ENCODE data around the gene SRPX2.
A peak's percentile ranks its signal among the peaks of the same experiment; 100 is the strongest.

Gene SRPX2
- total RNA-seq: 0 to 0.18 (median 0) reads per million in 9 experiments

GRCh38 chrX:100643956-100644860 is at the start of gene SRPX2:
SRPX2 (plus strand) TSS chrX:100644199; CDS start chrX:100646323, 2,124 bp downstream.
- Mint-ChIP-seq H3K36me3 (ENCODE audit: insufficient read depth) (no peaks in the 10 kb centered on the region), H3K27ac (no peak within 1 kb of the TSS), H3K9me3 (no peaks in the 10 kb centered on the region), H3K4me3 (no peak within 1 kb of the TSS), H3K4me1 (ENCODE audit: low read depth in 2 of 2) (no peaks in the 10 kb centered on the region), H3K27me3 (peaks cover 21 to 30% of the 10 kb centered on the region in 2 donors)
- ATAC-seq (replicated peaks): no peak
- DNase-seq: no peak

DNA sequence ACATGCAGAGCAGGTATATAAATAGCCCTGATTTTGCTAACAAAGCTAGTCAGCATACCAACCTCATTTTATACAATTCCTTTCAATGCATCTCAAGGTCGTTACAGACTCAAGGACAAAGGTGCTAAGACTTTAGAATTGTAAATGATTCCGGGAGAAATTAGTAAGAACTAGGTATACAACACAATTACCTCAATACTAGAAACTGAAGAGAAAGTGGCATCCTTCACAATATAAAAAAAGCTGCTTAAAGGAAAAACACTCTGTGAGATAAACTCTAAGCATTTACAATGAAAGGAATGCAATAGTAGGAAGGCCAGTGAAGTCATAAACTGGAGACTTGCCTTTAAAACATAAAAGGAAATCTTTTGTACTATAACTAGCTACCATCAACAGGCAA is 47.4 kb upstream of the SRPX2 start:
- Mint-ChIP-seq H3K27me3 (peaks cover 0 to 9% of the 10 kb centered on the region in 2 donors), H3K9me3 (no peaks in the 10 kb centered on the region), H3K4me1 (ENCODE audit: low read depth in 2 of 2) (no peaks in the 10 kb centered on the region), H3K36me3 (ENCODE audit: insufficient read depth) (no peaks in the 10 kb centered on the region), H3K4me3 (no peak overlapping the region), H3K27ac (no peak overlapping the region)
- DNase-seq (no peak), ATAC-seq (replicated peaks) (no peak)

DNA sequence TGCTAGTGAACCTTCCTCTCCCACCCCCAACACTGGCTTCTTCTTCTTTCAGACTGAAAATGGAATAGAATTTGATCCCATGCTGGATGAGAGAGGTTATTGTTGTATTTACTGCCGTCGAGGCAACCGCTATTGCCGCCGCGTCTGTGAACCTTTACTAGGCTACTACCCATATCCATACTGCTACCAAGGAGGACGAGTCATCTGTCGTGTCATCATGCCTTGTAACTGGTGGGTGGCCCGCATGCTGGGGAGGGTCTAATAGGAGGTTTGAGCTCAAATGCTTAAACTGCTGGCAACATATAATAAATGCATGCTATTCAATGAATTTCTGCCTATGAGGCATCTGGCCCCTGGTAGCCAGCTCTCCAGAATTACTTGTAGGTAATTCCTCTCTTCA is 44.5 kb upstream of the SRPX2 start:
- no peak for ATAC-seq (replicated peaks)
- Mint-ChIP-seq H3K27ac (no peak overlapping the region), H3K4me1 (ENCODE audit: low read depth in 2 of 2) (no peaks in the 10 kb centered on the region), H3K9me3 (no peaks in the 10 kb centered on the region), H3K4me3 (no peak overlapping the region), H3K36me3 (ENCODE audit: insufficient read depth) (no peaks in the 10 kb centered on the region), H3K27me3 (peaks cover 5 to 9% of the 10 kb centered on the region in 2 donors)
- DNase-seq: no peak

DNA sequence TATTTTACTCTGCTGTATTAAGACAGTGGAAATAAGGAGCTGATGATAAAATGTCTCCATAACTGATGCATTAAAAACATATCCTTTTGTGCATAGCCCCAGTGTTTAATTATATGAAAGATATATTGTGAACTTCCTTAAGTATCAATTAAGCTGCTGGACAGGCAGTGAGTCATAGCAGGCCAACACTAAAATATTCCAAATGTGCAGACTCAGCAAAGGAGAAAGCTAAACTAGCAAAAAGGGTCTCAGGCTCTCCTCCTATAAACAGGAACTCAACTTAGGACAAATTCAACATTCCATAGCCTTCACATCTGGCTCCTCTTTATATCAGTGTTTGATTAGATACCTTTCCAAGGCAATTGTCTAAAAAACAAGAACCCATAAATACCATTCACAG is 43.7 kb upstream of the SRPX2 start:
- DNase-seq: no peak
- H3K4me1 Mint-ChIP-seq (ENCODE audit: low read depth in 2 of 2): no peaks in the 10 kb centered on the region

GRCh38 chrX:100600758-100601157 is 43.2 kb upstream of the SRPX2 start:
- Mint-ChIP-seq H3K4me1 (ENCODE audit: low read depth in 2 of 2) (no peaks in the 10 kb centered on the region), H3K27ac (no peak overlapping the region), H3K4me3 (no peak overlapping the region), H3K36me3 (ENCODE audit: insufficient read depth) (no peaks in the 10 kb centered on the region), H3K9me3 (no peaks in the 10 kb centered on the region), H3K27me3 (peaks cover under 1 to 6% of the 10 kb centered on the region in 2 donors)
- no peak for DNase-seq
- no peak for ATAC-seq (replicated peaks)

More for the DNA sequence above, 43.7 kb upstream of the SRPX2 start:
- Mint-ChIP-seq H3K4me3 (no peak overlapping the region), H3K27me3 (peaks cover 5 to 6% of the 10 kb centered on the region in 2 donors), H3K27ac (no peak overlapping the region), H3K9me3 (no peaks in the 10 kb centered on the region), H3K36me3 (ENCODE audit: insufficient read depth) (no peaks in the 10 kb centered on the region)
- ATAC-seq (replicated peaks): no peak

- Mint-ChIP-seq H3K9me3 (no peaks in the 10 kb centered on the region), H3K27me3 (peaks cover 0 to 6% of the 10 kb centered on the region in 2 donors), H3K4me1 (ENCODE audit: low read depth in 2 of 2) (no peaks in the 10 kb centered on the region), H3K27ac (no peak overlapping the region), H3K36me3 (ENCODE audit: insufficient read depth) (no peaks in the 10 kb centered on the region), H3K4me3 (no peak overlapping the region)
- ATAC-seq (replicated peaks): no peak
- DNase-seq: no peak
Measured at GRCh38 chrX:100606753-100607152, 37.2 kb upstream of the SRPX2 start.

GRCh38 chrX:100609591-100609990 is 34.4 kb upstream of the SRPX2 start:
- Mint-ChIP-seq H3K9me3 (no peaks in the 10 kb centered on the region), H3K27me3 (peaks cover 0 to 10% of the 10 kb centered on the region in 2 donors)
- DNase-seq: no peak

GRCh38 chrX:100611951-100612350 is 32.0 kb upstream of the SRPX2 start:
- H3K9me3 Mint-ChIP-seq: no peaks in the 10 kb centered on the region
- no peaks in the 10 kb centered on the region for H3K4me1 Mint-ChIP-seq (ENCODE audit: low read depth in 2 of 2)
- ATAC-seq (replicated peaks) (no peak), DNase-seq (no peak)
- H3K27me3 Mint-ChIP-seq: peaks cover 0 to 10% of the 10 kb centered on the region in 2 donors
- H3K4me3 Mint-ChIP-seq: no peak overlapping the region
- no peaks in the 10 kb centered on the region for H3K36me3 Mint-ChIP-seq (ENCODE audit: insufficient read depth)
- no peak overlapping the region for H3K27ac Mint-ChIP-seq

More at GRCh38 chrX:100609591-100609990, 34.4 kb upstream of the SRPX2 start:
- H3K4me1 Mint-ChIP-seq (ENCODE audit: low read depth in 2 of 2): no peaks in the 10 kb centered on the region
- no peak for ATAC-seq (replicated peaks)
- H3K27ac Mint-ChIP-seq: no peak overlapping the region
- no peak overlapping the region for H3K4me3 Mint-ChIP-seq
- no peaks in the 10 kb centered on the region for H3K36me3 Mint-ChIP-seq (ENCODE audit: insufficient read depth)

DNA sequence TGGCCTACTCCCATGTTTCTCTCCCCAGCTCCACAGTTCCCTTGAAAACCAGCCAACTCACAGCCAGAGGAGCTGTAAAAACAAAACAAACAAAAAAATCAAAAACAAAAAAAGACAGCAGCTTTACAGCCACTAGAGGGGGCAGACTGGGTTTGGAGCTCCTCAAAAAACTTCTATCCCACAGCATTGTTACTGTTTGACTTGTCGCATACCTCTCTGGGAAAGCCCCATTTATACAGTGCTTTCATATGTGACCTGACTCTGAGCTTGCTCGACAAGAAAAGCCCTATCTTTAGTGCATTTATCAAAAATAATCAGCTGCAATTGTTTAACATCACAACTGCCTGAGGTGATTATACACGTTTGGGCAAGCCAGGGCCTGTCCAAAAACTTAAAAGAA is 29.0 kb upstream of the SRPX2 start:
- Mint-ChIP-seq H3K4me1 (ENCODE audit: low read depth in 2 of 2) (no peaks in the 10 kb centered on the region), H3K4me3 (no peak overlapping the region), H3K36me3 (ENCODE audit: insufficient read depth) (no peaks in the 10 kb centered on the region), H3K27me3 (peaks cover 0 to 10% of the 10 kb centered on the region in 2 donors), H3K27ac (no peak overlapping the region), H3K9me3 (no peaks in the 10 kb centered on the region)
- DNase-seq (no peak), ATAC-seq (replicated peaks) (peak; percentile 44)

GRCh38 chrX:100623001-100623400 is 21.0 kb upstream of the SRPX2 start:
- Mint-ChIP-seq H3K4me1 (ENCODE audit: low read depth in 2 of 2) (peaks cover 0 to 3% of the 10 kb centered on the region in 2 donors), H3K27ac (no peak overlapping the region), H3K36me3 (ENCODE audit: insufficient read depth) (no peaks in the 10 kb centered on the region), H3K4me3 (no peak overlapping the region), H3K9me3 (no peaks in the 10 kb centered on the region), H3K27me3 (no peaks in the 10 kb centered on the region)
- DNase-seq (no peak), ATAC-seq (replicated peaks) (no peak)

GRCh38 chrX:100625985-100626491 is 18.0 kb upstream of the SRPX2 start:
- peaks cover 0 to 3% of the 10 kb centered on the region in 2 donors for H3K4me1 Mint-ChIP-seq (ENCODE audit: low read depth in 2 of 2)
- no peaks in the 10 kb centered on the region for H3K27me3 Mint-ChIP-seq
- H3K27ac Mint-ChIP-seq: no peak overlapping the region
- DNase-seq (no peak), ATAC-seq (replicated peaks) (peak; percentile 40)
- H3K4me3 Mint-ChIP-seq: no peak overlapping the region
- H3K9me3 Mint-ChIP-seq: no peaks in the 10 kb centered on the region
- no peaks in the 10 kb centered on the region for H3K36me3 Mint-ChIP-seq (ENCODE audit: insufficient read depth)

- no peak overlapping the region for H3K4me3 Mint-ChIP-seq
- H3K9me3 Mint-ChIP-seq: no peaks in the 10 kb centered on the region
- no peak overlapping the region for H3K27ac Mint-ChIP-seq
- H3K4me1 Mint-ChIP-seq (ENCODE audit: low read depth in 2 of 2): peaks cover 0 to 3% of the 10 kb centered on the region in 2 donors
- DNase-seq (no peak), ATAC-seq (replicated peaks) (no peak)
- H3K36me3 Mint-ChIP-seq (ENCODE audit: insufficient read depth): peaks cover 6% of the 10 kb centered on the region
- peaks cover 7 to 15% of the 10 kb centered on the region in 2 donors for H3K27me3 Mint-ChIP-seq
Measured at GRCh38 chrX:100635040-100635439, 9.0 kb upstream of the SRPX2 start.

- Mint-ChIP-seq H3K4me3 (peak overlapping the region; percentile 80 to 86), H3K27ac (peak overlapping the region; percentile 26 to 81), H3K27me3 (peaks cover 7 to 16% of the 10 kb centered on the region in 2 donors), H3K9me3 (no peaks in the 10 kb centered on the region), H3K36me3 (ENCODE audit: insufficient read depth) (peaks cover 6% of the 10 kb centered on the region), H3K4me1 (ENCODE audit: low read depth in 2 of 2) (peaks cover 0 to 3% of the 10 kb centered on the region in 2 donors)
- no peak for ATAC-seq (replicated peaks)
- DNase-seq: no peak
Measured at GRCh38 chrX:100635989-100636320, 8.0 kb upstream of the SRPX2 start.
